K562 (cell line): Measurements from ENCODE around the gene OTOA. TPM values are rescaled to one million over a fixed set of nuclear protein-coding genes. Genes with fewer than 3 reads are reported as not detected.

ENCODE experiments used
- ATF1 ChIP-seq, 2 experiments: fragments of 450-650 bp in 1 of 2; IDR thresholded peaks; 2 replicates each; pipeline ENCODE4 v1.6.1; 2016; ENCODE audit warnings: missing compliant biosample characterization in 1 of 2, missing genetic modification characterization in 1 of 2
- C11orf30 ChIP-seq: fragments of 450-650 bp; IDR thresholded peaks from 2 replicates; pipeline ENCODE4 v1.6.1; 2016; ENCODE audit warnings: low read depth, mild to moderate bottlenecking
- EHMT2 ChIP-seq: fragments of 450-650 bp; IDR thresholded peaks from 2 replicates; pipeline ENCODE4 v1.6.1; 2018; ENCODE audit warnings: antibody characterized with exemption
- ELF4 ChIP-seq: fragments of 450-650 bp; formaldehyde crosslinking; IDR thresholded peaks from 2 replicates; pipeline ENCODE4 v1.4.0; 2022; ENCODE audit warnings: missing genetic modification characterization
- HNRNPLL ChIP-seq: fragments of 200-400 bp; formaldehyde crosslinking; IDR thresholded peaks from 2 replicates; pipeline ENCODE4 v1.6.1; 2017; ENCODE audit warnings: low read length, low read depth, mild to moderate bottlenecking; ENCODE audit not compliant: poor library complexity, severe bottlenecking
- MAFF ChIP-seq: IDR thresholded peaks from 2 replicates; pipeline ENCODE4 v1.6.1; 2012; ENCODE audit warnings: low read length, improper control_type of control experiment
- MAFG ChIP-seq: fragments of 450-650 bp; conservative IDR thresholded peaks from 2 replicates; pipeline ENCODE4 v1.6.1; 2016; ENCODE audit warnings: missing genetic modification characterization, missing compliant biosample characterization
- MAFK ChIP-seq: IDR thresholded peaks from 2 replicates; pipeline ENCODE4 v1.6.1; 2011; ENCODE audit warnings: low read length, improper control_type of control experiment
- NBN ChIP-seq: fragments of 450-650 bp; IDR thresholded peaks from 2 replicates; pipeline ENCODE4 v1.6.1; 2016; ENCODE audit warnings: low read depth, mild to moderate bottlenecking
- NCOA2 ChIP-seq, 2 experiments: fragments of 450-650 bp; IDR thresholded peaks; 2 replicates each; pipeline ENCODE4 v1.6.1; 2018; ENCODE audit warnings: mild to moderate bottlenecking in 2 of 2, moderate library complexity in 1 of 2; ENCODE audit not compliant: partially characterized antibody in 2 of 2
- NCOA6 ChIP-seq: fragments of 450-650 bp; IDR thresholded peaks from 2 replicates; pipeline ENCODE4 v1.6.1; 2017; ENCODE audit warnings: mild to moderate bottlenecking
- NR2C2 ChIP-seq, 2 experiments: fragments of 200-800 bp in 1 of 2; sonication (Bioruptor generic) in 1 of 2; sonication (generic) in 1 of 2; formaldehyde crosslinking in 1 of 2; IDR thresholded peaks; 2 replicates each; pipeline versions ENCODE4 v1.6.1 to v1.8.0; 2016 to 2022; ENCODE audit warnings: mild to moderate bottlenecking in 1 of 2, missing compliant biosample characterization in 1 of 2, missing genetic modification characterization in 1 of 2, missing genetic modification reagents in 1 of 2
- NUFIP1 ChIP-seq: fragments of 450-650 bp; IDR thresholded peaks from 2 replicates; pipeline ENCODE4 v1.6.1; 2018; ENCODE audit not compliant: partially characterized antibody
- PCBP1 ChIP-seq: fragments of 200-400 bp; formaldehyde crosslinking; IDR thresholded peaks from 2 replicates; pipeline ENCODE4 v1.6.1; 2018; ENCODE audit warnings: mild to moderate bottlenecking, low read depth, low read length; ENCODE audit not compliant: poor library complexity, severe bottlenecking
- SMC3 ChIP-seq: conservative IDR thresholded peaks from 2 replicates; pipeline ENCODE4 v1.6.1; 2011; ENCODE audit warnings: low read depth, low read length, improper control_type of control experiment; ENCODE audit not compliant: insufficient read depth
- TSC22D4 ChIP-seq: fragments of 450-650 bp; IDR thresholded peaks from 2 replicates; pipeline ENCODE4 v1.6.1; 2016; ENCODE audit warnings: missing genetic modification characterization, missing biosample characterization, control low read depth
- ZNF316 ChIP-seq: fragments of 450-650 bp; IDR thresholded peaks from 2 replicates; pipeline ENCODE4 v1.6.1; 2016
- polyA plus RNA-seq, 8 experiments: library from polyadenylated mRNA; depleted of rRNA in 4 of 8; stranded (reverse) in 5 of 8; unstranded in 3 of 8; fragments of >200 nt; fragmentation: Nextera tagmentation in 2 of 8; fragmentation: Illumina TruSeq in 1 of 8; extraction: Ambion mirVana in 2 of 8; extraction: Trizol in 1 of 8; gene quantifications; 2 replicates each; pipeline versions ENCODE4 v1.2.1 to v1.2.3, GENCODE V29; 2011 to 2014; ENCODE audit warnings: inconsistent platforms in 1 of 8, missing spikeins in 1 of 8
- total RNA-seq, 7 experiments: library from RNA; depleted of rRNA in 6 of 7; stranded (reverse); fragments of >200 nt in 6 of 7; fragmentation: Illumina TruSeq in 2 of 7; extraction: Trizol in 2 of 7; gene quantifications; 2 replicates each; pipeline versions ENCODE4 v1.2.1 to v1.2.3, GENCODE V29; 2011 to 2021; ENCODE audit warnings: low replicate concordance in 1 of 7
- TF ChIP-seq, protein P1 (sequence below): fragments of 250-450 bp; sonication (Bioruptor Pico); IDR thresholded peaks from 2 replicates; pipeline ENCODE4 v1.8.0; 2022; ENCODE audit warnings: moderate library complexity, mild to moderate bottlenecking, inconsistent platforms
- TF ChIP-seq, protein P2 (sequence below): fragments of 250-450 bp; sonication (Bioruptor Pico); IDR thresholded peaks from 2 replicates; pipeline ENCODE4 v1.8.0; 2021; ENCODE audit warnings: moderate library complexity, mild to moderate bottlenecking, inconsistent platforms
- TF ChIP-seq, protein P3 (sequence below): fragments of 250-450 bp; sonication (Bioruptor Pico); IDR thresholded peaks from 2 replicates; pipeline ENCODE4 v1.9.0; 2021; ENCODE audit warnings: mild to moderate bottlenecking
- TF ChIP-seq, protein P4 (sequence below): fragments of 250-450 bp; sonication (Bioruptor Pico); IDR thresholded peaks from 2 replicates; pipeline ENCODE4 v1.5.0; 2021; ENCODE audit warnings: mild to moderate bottlenecking, borderline replicate concordance
- TF ChIP-seq, protein P5 (sequence below): IDR thresholded peaks from 2 replicates; pipeline ENCODE4 v1.6.1; 2016; ENCODE audit warnings: missing genetic modification characterization, missing compliant biosample characterization
- TF ChIP-seq, protein P6 (sequence below): fragments of 250-450 bp; sonication (Bioruptor Pico); IDR thresholded peaks from 2 replicates; pipeline ENCODE4 v1.8.0; 2022; ENCODE audit warnings: inconsistent platforms

OTOA gene
- total and polyA plus RNA-seq, 9 of the 15 experiments (the other 6 are each of a cell fraction or from before 2014, with no cell fraction given): 0.04 TPM; not detected in 8

DNA sequence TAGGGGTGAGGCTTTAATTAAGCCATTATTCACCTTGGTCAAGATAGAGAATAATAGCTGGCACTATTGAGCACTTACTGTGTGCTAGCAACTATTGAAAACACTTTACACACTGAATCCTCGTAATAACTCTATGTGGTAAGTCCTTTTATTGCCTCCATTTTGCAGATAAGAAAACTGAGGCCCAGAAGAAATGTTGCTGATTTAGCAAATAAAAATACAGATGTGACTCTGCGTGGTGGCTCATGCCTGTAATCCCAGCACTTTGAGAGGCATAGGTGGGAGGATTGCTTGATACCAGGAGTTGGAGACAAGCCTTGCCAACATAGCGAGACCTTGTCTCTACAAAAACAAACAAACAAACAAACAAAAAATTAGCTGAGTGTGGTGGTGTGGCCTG is 19.4 kb downstream of the OTOA start (continued):
- TF ChIP-seq, protein P1, sequence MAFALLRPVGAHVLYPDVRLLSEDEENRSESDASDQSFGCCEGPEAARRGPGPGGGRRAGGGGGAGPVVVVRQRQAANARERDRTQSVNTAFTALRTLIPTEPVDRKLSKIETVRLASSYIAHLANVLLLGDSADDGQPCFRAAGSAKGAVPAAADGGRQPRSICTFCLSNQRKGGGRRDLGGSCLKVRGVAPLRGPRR (CRISPR knock-in tag): no peak
- TF ChIP-seq, protein P2, sequence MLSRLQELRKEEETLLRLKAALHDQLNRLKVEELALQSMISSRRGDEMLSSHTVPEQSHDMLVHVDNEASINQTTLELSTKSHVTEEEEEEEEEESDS (CRISPR knock-in tag): no peak
- TF ChIP-seq TSC22D4 (tag) (no peak), ELF4 (CRISPR knock-in tag) (no peak), NUFIP1 (no peak), NCOA2 (IDR thresholded peaks at IDR 0.05; ENCODE audit: partially characterized antibody in 2 of 2) (no peak), NBN (no peak), MAFG (tag) (peak; percentile 60), EHMT2 (no peak), MAFK (peak; percentile 33; the same call in 1 of the 2 replicates), NCOA6 (no peak), SMC3 (no peak), NR2C2 (CRISPR knock-in tag; IDR thresholded peaks at IDR 0.05) (no peak), NR2C2 (tag; IDR thresholded peaks at IDR 0.05) (no peak), HNRNPLL (no peak), PCBP1 (no peak), ZNF316 (peak; percentile 75), ATF1 (CRISPR knock-in tag; IDR thresholded peaks at IDR 0.05) (no peak), ATF1 (tag; IDR thresholded peaks at IDR 0.05) (no peak), MAFF (peak; percentile 61), C11orf30 (peak; percentile 60)
- TF ChIP-seq, protein P3, sequence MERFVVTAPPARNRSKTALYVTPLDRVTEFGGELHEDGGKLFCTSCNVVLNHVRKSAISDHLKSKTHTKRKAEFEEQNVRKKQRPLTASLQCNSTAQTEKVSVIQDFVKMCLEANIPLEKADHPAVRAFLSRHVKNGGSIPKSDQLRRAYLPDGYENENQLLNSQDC (CRISPR knock-in tag): no peak
- TF ChIP-seq, protein P4, sequence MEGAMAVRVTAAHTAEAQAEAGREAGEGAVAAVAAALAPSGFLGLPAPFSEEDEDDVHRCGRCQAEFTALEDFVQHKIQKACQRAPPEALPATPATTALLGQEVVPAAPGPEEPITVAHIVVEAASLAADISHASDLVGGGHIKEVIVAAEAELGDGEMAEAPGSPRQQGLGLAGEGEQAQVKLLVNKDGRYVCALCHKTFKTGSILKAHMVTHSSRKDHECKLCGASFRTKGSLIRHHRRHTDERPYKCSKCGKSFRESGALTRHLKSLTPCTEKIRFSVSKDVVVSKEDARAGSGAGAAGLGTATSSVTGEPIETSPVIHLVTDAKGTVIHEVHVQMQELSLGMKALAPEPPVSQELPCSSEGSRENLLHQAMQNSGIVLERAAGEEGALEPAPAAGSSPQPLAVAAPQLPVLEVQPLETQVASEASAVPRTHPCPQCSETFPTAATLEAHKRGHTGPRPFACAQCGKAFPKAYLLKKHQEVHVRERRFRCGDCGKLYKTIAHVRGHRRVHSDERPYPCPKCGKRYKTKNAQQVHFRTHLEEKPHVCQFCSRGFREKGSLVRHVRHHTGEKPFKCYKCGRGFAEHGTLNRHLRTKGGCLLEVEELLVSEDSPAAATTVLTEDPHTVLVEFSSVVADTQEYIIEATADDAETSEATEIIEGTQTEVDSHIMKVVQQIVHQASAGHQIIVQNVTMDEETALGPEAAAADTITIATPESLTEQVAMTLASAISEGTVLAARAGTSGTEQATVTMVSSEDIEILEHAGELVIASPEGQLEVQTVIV: no peak
- TF ChIP-seq, protein P5, sequence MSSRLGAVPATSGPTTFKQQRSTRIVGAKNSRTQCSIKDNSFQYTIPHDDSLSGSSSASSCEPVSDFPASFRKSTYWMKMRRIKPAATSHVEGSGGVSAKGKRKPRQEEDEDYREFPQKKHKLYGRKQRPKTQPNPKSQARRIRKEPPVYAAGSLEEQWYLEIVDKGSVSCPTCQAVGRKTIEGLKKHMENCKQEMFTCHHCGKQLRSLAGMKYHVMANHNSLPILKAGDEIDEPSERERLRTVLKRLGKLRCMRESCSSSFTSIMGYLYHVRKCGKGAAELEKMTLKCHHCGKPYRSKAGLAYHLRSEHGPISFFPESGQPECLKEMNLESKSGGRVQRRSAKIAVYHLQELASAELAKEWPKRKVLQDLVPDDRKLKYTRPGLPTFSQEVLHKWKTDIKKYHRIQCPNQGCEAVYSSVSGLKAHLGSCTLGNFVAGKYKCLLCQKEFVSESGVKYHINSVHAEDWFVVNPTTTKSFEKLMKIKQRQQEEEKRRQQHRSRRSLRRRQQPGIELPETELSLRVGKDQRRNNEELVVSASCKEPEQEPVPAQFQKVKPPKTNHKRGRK (tag): no peak
- TF ChIP-seq, protein P6, sequence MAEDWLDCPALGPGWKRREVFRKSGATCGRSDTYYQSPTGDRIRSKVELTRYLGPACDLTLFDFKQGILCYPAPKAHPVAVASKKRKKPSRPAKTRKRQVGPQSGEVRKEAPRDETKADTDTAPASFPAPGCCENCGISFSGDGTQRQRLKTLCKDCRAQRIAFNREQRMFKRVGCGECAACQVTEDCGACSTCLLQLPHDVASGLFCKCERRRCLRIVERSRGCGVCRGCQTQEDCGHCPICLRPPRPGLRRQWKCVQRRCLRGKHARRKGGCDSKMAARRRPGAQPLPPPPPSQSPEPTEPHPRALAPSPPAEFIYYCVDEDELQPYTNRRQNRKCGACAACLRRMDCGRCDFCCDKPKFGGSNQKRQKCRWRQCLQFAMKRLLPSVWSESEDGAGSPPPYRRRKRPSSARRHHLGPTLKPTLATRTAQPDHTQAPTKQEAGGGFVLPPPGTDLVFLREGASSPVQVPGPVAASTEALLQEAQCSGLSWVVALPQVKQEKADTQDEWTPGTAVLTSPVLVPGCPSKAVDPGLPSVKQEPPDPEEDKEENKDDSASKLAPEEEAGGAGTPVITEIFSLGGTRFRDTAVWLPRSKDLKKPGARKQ (CRISPR knock-in tag): no peak
